T follicular helper cell (primary cell): ENCODE results near the gene ERC1.
A peak's percentile ranks its signal among the peaks of the same experiment; 100 is the strongest.
"Not testable (repeated sequence)": the region's sequence is repeated elsewhere in the genome, so short reads cannot be mapped to it uniquely, and the experiment has no call there.

ENCODE experiments used
- DNase-seq: peaks from one replicate; pipeline ENCODE4 v3.0.0-alpha.2; 2020; ENCODE audit warnings: low read depth

ERC1 gene

DNA sequence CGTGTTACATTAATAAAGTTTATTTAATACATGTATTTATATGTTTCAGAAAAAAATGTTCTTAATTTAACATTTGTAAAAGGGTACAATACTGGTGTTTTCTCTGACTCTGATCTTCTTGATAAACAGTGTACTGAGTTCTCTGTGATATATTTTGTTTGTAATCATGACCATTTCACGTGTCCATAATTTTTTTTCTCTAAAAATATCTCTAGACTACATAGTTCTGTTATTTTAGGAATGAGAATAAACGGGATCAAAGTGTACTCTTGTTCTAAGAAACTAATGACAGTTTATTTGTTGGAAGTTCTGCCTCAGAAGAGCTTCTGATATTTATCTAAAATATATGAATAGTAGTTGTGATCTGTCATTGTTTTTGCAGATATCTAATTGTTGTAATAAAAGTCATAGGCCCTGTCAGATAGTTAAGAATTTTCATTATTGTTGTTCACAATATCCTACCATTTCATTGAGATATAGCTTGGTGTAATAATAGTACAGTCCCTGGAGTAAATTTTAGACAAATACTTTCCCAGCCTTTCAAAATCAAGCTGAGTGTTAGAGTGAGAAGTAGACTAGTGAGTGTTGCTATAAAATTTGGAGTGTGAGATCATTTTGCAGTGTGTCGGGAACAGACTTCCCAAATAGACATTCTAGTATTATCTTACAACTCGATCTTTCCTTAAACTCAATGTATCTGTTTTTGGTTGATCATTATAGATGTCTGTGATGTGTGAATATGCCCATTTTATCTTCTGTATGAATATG, 86.2 kb downstream of the ERC1 start:
- no peak for DNase-seq

- DNase-seq = no peak
Measured at GRCh38 chr12:1078002-1078401, 87.0 kb downstream of the ERC1 start.

- no peak for DNase-seq
Measured at GRCh38 chr12:1080520-1081223, 89.6 kb downstream of the ERC1 start.

GRCh38 chr12:1083151-1083888, 92.3 kb downstream of the ERC1 start:
- DNase-seq = no peak

- no peak for DNase-seq
Measured at GRCh38 chr12:1083889-1084262, 92.9 kb downstream of the ERC1 start.

DNA sequence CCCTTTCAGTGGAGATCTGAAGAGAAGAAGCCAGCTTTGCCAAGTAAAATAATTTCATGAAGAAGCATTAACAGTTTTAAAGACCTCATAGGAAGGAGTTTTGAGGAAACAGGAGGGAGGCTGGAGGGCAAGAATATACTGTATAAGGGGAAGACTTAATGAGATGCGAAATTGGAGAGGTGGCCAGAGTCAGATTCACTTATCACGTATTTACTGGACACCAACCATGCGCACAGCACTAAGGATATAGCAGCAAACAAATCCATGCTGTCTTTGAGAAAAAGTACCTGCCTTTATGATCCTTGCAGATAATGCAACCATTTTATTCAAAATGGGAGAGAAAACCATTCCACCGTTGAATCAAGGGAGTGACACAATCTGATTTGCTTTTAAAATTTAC, 100.3 kb downstream of the ERC1 start:
- DNase-seq = no peak

DNA sequence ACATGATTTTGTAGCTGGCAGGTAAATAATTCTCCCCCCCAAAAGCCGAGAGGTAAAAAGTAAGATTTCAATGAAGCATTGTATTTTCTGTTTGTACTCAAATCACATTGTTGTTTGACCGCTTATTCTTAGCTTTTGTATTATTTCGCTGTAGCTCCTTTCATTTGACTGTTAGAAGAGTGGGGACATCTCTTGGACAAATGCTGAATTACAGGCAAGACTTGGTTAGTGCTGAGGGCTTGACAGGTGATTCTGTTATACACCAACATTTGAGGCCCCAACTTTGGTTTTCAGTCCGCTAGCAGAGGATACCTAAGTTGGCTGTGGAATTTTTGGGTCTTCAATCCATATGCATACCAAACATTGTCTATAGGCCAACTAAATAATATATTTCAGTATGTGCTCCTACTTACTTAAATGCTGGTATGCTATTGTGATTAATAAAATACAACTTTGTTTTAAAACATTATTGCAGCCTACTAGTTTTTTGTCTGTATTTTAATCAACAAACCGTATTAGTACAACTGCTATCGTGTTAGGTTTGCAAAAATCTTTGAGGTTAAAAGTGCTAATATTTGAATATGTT, 102.2 kb downstream of the ERC1 start:
- DNase-seq = peak; percentile 3

DNA sequence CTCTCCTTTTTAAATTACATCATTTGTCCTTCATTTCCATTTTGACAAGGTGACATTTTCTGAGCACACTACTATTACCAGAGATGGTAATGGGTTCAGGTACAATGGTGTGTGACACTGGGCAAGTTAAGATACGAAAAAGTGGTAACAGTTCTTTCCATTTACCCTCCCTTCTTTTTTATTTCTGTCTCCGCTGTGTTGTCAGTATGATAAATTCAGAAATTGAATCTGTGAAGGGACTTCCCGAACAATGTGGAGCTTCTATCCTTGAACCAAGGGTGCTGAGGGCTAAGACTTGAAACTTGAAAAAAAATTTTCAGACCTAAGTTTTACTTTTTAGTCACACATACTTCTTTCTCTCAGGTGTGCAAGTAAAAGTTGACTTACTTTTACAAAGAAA, 103.7 kb downstream of the ERC1 start:
- no peak for DNase-seq

DNA sequence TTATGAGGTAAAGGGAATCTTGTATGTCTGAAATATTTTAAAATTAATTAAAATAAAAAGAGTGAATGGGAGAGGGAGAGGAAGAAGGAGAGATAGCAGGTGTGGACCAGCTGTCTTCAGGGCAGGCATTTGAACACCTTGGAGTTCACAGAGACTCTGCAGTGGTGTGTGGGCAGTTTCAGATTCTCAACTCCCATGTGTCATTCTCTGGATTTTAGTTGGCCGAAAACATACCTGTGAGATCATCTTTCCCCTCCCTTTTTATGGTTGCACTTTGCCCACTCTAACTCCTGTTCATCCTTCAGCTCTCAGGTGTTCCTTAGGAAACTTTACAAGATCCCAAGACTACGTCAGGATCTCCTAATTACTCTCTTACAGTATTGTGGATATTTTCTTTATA, 108.1 kb downstream of the ERC1 start:
- DNase-seq = no peak

DNA sequence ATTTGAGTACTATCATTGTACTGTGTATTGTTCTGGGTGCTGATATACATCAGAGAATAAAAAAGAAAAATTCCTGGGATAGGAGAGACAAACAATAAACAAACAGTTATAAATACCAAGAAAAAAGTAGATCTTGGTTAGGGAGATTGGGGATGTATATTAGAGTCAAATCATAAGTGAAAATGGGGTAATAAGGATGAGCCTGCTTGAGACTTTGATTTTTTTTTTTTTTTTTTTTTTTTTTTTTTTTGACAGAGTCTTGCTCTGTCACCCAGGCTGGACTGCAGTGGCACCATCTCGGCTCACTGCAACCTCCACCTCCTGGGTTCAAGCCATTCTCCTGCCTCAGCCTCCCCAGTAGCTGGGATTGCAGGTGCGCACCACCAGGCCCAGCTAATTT, 108.6 kb downstream of the ERC1 start:
- DNase-seq = not testable (repeated sequence)

DNA sequence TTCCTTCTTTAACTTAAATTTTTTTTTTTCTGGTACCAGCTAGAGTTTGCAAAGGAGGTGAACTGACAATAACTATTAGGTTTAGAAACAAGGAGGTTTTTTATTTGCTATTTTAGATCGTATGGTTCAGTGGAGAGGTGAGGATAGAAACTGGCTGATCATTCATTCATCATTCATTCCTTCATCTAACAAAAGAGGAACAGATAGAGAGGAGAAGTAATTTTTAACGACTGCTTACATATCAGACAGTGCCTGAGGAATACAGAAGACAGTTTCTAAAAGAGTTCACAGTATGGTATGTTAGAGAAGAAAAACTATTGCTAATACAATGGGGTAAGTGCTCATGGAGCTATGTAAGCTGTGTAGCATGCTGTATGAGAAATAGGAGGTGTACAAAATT, 111.1 kb downstream of the ERC1 start:
- no peak for DNase-seq

DNA sequence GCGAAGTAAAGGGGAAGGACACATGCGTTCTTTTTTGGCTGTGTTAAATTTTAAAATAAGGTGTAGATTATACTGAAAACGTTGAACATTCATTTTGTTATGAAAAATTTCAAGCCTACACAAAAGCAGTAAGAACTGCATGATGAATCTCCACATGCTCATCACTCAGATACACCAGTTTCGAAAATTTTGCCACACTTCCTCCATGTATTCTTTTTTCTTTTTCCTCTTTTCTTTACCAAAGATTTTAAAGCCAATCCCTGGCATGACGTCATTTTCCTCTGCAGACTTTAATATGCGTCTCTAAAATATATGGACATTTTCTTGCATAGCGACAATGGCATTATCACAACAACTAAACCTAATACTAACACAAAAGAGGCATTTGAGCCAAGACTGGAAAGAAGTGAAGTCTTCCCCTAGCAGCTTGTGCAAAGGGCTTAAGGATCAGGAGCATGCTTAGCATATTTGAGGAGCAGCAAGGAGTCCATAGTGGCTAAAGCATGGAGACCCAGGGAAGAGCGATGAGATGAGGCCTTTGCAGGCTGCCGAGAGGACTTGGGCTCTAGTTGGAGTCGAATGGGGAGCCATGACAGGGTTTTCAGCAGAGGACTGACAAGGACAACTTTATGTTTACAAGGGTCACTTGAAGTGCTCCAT, 111.9 kb downstream of the ERC1 start:
- no peak for DNase-seq

DNA sequence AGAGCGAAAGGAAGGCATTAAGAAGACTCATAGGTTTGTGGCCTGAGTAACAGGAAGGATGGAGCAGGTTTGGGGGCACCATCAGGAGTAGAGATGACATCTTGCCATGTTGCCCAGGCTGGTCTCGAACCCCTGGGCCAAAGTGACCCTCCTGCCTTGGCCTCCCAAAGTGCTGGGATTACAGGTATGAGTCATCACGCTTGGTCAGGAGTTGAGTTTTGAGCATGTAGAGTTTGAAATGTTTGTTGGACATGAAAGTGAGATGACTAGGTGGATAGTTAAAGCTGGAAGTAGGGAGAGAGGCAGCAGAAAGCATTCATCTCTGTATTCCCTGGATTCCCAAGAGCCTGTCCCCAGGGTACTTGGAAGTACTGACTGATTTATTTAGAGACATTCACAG, 112.6 kb downstream of the ERC1 start:
- no peak for DNase-seq

DNA sequence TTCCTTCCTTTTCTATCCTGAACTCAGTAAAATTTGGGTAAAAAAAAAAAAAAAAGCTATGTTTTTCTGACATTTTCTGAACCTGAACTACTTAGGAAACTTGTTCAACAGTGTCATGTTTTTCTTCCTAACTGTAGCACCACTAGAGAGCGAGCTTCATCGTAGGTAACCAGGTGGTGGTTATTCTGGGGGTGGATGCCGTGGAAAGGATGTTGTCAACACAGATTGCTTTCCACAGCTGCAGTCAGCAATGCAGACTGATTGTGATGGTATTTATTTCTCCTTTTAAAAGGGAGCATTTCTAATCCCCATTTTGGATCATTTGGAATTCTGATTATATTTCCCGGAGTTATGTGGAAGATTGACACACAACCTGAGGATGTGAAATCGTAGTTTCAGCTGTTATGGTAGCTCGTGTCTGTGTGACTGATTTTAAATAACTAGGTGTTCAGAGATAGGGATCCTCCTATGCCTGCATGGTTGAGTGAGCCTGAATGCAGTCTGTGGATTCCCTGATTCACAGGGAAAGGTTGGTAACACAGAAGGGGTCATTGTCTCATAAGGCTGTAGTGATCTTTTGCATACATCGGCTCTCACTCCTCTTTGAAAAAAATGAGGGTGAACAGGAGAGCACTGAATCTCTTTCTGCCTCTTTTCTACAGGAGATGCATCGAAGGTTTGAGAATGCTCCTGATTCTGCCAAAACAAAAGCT, 113.2 kb downstream of the ERC1 start:
- DNase-seq = no peak

GRCh38 chr12:1107669-1108068, 116.6 kb downstream of the ERC1 start:
- no peak for DNase-seq

DNA sequence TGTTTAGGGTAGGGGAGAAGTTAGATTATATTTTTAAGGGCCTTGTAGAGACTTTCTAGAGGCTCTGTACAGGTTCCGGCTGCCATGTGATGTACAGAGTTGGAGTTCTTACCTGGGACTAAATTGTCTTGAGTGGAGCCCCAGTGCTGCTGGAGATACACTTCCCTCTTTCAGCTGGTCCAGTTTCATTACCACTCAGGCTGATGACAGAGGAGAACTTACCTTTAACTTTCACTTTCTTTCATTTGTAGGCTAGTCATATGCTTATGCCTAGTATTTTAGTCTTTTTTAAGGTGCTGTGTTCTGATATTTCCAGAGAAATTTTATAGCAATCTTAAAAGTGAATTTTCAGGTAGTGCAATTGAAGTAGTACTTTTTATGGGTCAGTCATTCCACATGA, 117.3 kb downstream of the ERC1 start:
- DNase-seq = no peak

DNA sequence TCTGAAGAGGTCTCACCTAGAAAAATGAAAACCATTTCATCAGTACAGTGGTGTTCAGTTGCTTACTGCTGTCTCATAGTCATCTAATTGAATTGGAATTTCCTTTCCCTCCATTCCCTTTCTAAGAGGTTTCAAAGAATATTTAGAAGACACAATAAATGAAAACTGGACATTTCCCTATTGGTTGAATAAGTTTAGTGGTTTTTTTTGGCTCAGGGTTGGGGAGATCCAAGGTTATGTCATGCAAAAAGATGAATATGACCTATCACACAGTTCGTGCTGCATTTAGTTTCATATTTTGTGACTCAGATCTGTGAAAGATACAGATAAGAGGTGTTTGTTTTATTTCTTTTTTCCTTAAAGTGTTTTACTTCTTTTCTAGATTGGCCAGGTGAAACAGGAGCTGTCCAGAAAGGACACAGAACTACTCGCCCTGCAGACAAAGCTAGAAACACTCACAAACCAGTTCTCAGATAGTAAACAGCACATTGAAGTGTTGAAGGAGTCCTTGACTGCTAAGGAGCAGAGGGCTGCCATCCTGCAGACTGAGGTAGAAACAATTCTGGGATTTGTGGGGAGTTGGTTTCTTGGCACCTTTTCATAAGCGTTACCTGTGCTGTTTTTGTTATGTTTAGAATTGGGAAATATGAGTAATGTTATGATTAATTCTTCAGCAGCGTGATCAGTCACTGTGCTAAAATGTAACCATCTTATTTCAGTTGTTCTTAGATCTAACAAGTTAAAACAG, 124.6 kb downstream of the ERC1 start:
- no peak for DNase-seq

DNA sequence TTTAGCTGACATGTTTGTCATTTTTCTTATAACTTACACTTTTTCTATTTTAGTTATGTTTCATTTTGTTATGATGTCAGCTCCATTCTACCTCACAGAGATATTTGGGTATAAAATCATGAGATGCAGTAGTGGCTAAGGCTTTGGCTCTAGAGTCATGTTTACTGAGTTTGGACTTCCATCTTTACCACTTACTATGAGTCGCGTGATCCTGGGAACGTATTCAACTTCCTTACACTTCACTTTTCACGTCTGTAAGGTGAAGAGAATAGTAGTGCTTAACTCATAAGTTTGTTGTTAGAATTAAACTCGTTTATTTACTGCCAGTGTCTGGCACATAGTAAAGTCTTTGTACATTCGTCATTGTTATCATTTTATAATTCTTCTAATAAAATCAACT, 126.3 kb downstream of the ERC1 start:
- DNase-seq = no peak

GRCh38 chr12:1117970-1118563, 127.0 kb downstream of the ERC1 start:
- peak; percentile 58 for DNase-seq

GRCh38 chr12:1122786-1123185, 131.8 kb downstream of the ERC1 start:
- DNase-seq = peak; percentile 33
